A673 (cell line): ENCODE results near the gene SCTR.

Experiments
- CTCF ChIP-seq: fragments of 300-800, 200-600 bp; sonication (generic); conservative IDR thresholded peaks from 2 replicates; pipeline ENCODE4 v1.5.1; 2017; ENCODE audit warnings: low read depth, mild to moderate bottlenecking, antibody characterized with exemption, low read length, moderate library complexity, mixed read lengths
- EZH2 ChIP-seq: fragments of 200-600 bp; sonication (generic); IDR thresholded peaks from 2 replicates; pipeline ENCODE4 v1.6.1; 2017; ENCODE audit warnings: borderline replicate concordance, low read depth, mild to moderate bottlenecking, mixed read lengths, antibody characterized with exemption, low read length; ENCODE audit not compliant: poor library complexity, severe bottlenecking

GRCh38 chr2:119495948-119496347 is 28.3 kb downstream of the SCTR start:
- TF ChIP-seq EZH2 = no peak
- TF ChIP-seq CTCF = no peak
